ENCODE measurements around the gene C16orf96. TPM values are rescaled to one million over a fixed set of nuclear protein-coding genes. Genes with fewer than 3 reads are reported as not detected.

C16orf96 gene
- total RNA-seq, 6 experiments from 2014 or later, result 0.06 to 0.24 (median 0.16) TPM; not detected in 1

DNA sequence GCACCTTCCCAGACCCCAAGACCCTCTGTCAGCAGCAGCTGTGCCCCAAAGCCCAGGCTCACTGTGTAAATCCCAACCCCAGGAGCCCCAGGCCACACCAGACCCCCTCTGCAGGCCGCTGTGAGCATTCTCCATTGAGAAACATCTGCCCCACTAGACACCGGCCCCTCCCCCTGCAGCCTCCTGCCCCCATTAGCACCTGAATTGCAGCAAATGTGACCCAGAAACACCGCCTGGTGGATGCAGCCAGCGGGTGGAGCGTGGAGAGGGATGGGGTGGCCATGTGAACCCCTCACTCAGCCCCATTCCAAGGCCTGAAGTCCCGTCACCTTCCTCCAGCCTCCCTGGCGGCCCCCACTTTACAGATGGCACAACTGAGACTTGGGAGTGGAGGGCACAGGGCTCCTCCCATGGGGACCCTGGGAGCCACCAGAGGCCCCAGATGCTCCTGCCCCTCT, 56.4 kb downstream of the C16orf96 start:
- Histone ChIP-seq H3K27me3 (no peaks in the 10 kb centered on the region), H3K27ac (no peak overlapping the region), H3K4me1 (peaks cover 0 to 39% (median 12%) of the 10 kb centered on the region in 4 donors), H3K4me3 (no peak overlapping the region), H3K9me3 (no peaks in the 10 kb centered on the region), H3K36me3 (peaks cover 0 to 6% (median 4%) of the 10 kb centered on the region in 4 donors)
- ATAC-seq (no peak), DNase-seq (no peak)
- WGBS (ENCODE audit: insufficient coverage, low coverage, low lambda C conversion rate, missing lambda C conversion rate), result no CpG with 5 or more reads among the region's 7 CpGs
- intact Hi-C loops (cut with DNase I), result no loop called here
- TF ChIP-seq POLR2A (IDR thresholded peaks at IDR 0.05) (no peak), CTCF (IDR thresholded peaks at IDR 0.05) (no peak)

GRCh38 chr16:4612977-4613635, 57.0 kb downstream of the C16orf96 start:
- DNase-seq, result no peak
- Histone ChIP-seq H3K9me3 (no peaks in the 10 kb centered on the region), H3K27ac (peak overlapping the region in 1 of 3 donors; percentile 98), H3K36me3 (peaks cover 0 to 6% (median 4%) of the 10 kb centered on the region in 4 donors), H3K4me1 (peaks cover 0 to 45% (median 12%) of the 10 kb centered on the region in 4 donors), H3K27me3 (no peaks in the 10 kb centered on the region), H3K4me3 (peak overlapping the region; percentile 84 to 99 (median 85))
- TF ChIP-seq CTCF (IDR thresholded peaks at IDR 0.05) (no peak), POLR2A (IDR thresholded peaks at IDR 0.05) (no peak)
- intact Hi-C loops (cut with DNase I), result no loop called here
- no peak for ATAC-seq
- WGBS (ENCODE audit: insufficient coverage, low coverage, low lambda C conversion rate, missing lambda C conversion rate), result no CpG with 5 or more reads among the region's 14 CpGs

GRCh38 chr16:4613636-4614570, 57.8 kb downstream of the C16orf96 start:
- DNase-seq (peak in 1 of 3 donors; percentile 50), ATAC-seq (no peak)
- TF ChIP-seq POLR2A (IDR thresholded peaks at IDR 0.05) (no peak), CTCF (IDR thresholded peaks at IDR 0.05) (no peak)
- Histone ChIP-seq H3K4me1 (peaks cover 0 to 53% (median 14%) of the 10 kb centered on the region in 4 donors), H3K9me3 (no peaks in the 10 kb centered on the region), H3K4me3 (peak overlapping the region; percentile 84 to 99 (median 85)), H3K27ac (peak overlapping the region; percentile 90 to 98 (median 94)), H3K27me3 (no peaks in the 10 kb centered on the region), H3K36me3 (no peaks in the 10 kb centered on the region)
- 3% methylated on average over 6 of the region's 92 CpGs for WGBS (ENCODE audit: insufficient coverage, low coverage, low lambda C conversion rate, missing lambda C conversion rate)
- intact Hi-C loops (cut with DNase I), result no loop called here

- TF ChIP-seq POLR2A (IDR thresholded peaks at IDR 0.05), result peak; percentile 99
- TF ChIP-seq CTCF (IDR thresholded peaks at IDR 0.05), result peak in 1 of 4 donors; percentile 4
- Histone ChIP-seq H3K36me3 (no peaks in the 10 kb centered on the region), H3K27ac (peak within 1 kb of the TSS; percentile 90 to 98 (median 94)), H3K4me1 (peaks cover 0 to 62% (median 18%) of the 10 kb centered on the region in 4 donors), H3K27me3 (no peaks in the 10 kb centered on the region), H3K9me3 (no peaks in the 10 kb centered on the region), H3K4me3 (peak within 1 kb of the TSS; percentile 84 to 99 (median 85))
- intact Hi-C loops (cut with DNase I), result no loop called here
- ATAC-seq (peak; percentile 58 to 69 (median 64)), DNase-seq (peak; percentile 91 to 92 (median 91))
- 0% methylated on average over 3 of the region's 100 CpGs for WGBS (ENCODE audit: insufficient coverage, low coverage, low lambda C conversion rate, missing lambda C conversion rate)
Observed at GRCh38 chr16:4614571-4615383, 58.6 kb downstream of the C16orf96 start, which contains the start of gene UBALD1. Gene UBALD1 (minus strand): TSS chr16:4614888. CDS start chr16:4614797, 91 bp downstream.
